ENCODE data around the gene PDZK1IP1.

DNA sequence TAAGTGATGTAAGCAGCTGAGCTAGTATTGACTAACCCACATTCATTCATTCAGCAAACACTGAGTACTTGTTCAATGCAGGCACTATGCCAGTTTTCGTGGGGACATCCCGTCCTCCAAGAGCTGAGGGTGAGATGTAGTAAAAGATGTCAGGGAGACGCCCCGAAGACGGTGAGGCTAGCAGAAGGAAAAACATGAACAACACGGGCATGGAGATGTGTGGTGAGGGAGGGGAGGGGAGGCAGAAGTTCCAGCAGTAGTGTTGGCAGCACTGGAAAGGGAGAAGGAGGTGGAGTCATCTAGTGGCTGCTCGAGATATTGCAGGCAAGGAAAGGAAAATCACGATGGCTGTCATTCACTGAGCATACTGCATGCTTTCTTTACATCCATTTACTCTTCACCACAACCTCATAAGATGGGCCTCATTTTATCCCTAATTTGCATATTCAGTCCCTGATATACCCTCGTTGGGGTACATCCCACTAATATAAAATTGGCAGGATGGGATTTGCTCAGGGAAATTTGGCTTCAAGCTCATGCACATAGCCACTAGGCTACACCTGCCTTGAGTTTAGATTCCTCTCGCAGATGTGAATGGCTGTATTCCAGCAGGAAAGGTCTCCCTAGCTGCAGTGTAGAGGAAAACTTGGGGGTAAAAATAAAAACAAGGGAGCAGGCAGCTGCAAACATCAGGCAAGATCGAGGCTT is 14.5 kb downstream of the PDZK1IP1 start:
- no peak for TF ChIP-seq ZNF274 (IDR thresholded peaks at IDR 0.05; ENCODE audit: low read depth, low read length)
- TF ChIP-seq SUZ12 (IDR thresholded peaks at IDR 0.05; ENCODE audit: extremely low read depth, insufficient read depth, insufficient read length), result no peak
- no peak for TF ChIP-seq YY1 (IDR thresholded peaks at IDR 0.05; ENCODE audit: insufficient read depth, insufficient read length)

All from NT2/D1 (cell line).